ENCODE data around the gene GMDS.

The GMDS gene

DNA sequence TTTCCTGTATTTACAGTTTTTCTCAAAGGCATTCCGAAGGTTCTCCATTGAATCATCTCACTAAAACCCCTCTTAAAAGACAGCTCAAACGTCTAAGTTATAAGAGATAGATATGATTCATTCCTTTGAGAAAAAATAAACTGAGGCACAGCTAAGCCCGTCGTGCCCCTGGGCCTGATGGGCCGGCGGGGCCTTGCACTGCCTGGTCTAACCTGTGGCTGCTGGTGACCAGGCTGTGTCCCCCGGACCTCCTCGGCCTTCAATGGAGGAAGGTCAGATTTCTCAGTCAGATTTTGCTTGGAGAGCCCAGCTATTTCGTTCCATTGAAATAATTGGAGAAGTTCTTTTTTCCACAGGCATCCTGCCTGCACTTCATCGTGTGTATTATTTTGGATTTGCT lies 647.0 kb downstream of the GMDS start:
- DNase-seq (ENCODE audit: low read depth in 1 of 2, low spot score in 1 of 2) = no peak

DNA sequence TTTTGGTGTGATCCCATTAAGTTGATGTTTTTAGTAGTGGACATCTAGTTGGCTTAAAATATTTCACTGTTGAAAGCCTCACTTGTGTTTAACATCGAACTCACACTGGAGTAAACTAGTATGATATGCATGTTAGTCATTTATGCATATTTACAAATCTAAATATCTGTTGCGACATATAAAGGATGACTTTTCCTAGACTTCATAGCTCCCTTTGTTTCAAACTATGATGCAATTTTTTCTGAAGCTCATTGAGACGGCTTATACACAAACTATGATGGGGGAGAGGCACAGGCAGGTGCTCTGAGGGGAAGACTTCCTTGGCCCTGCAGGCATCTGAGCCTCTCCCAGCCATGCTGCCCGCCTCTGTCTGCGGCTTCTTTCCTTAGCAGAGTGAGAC lies 647.5 kb downstream of the GMDS start:
- no peak for DNase-seq (ENCODE audit: low read depth in 1 of 2, low spot score in 1 of 2)

DNA sequence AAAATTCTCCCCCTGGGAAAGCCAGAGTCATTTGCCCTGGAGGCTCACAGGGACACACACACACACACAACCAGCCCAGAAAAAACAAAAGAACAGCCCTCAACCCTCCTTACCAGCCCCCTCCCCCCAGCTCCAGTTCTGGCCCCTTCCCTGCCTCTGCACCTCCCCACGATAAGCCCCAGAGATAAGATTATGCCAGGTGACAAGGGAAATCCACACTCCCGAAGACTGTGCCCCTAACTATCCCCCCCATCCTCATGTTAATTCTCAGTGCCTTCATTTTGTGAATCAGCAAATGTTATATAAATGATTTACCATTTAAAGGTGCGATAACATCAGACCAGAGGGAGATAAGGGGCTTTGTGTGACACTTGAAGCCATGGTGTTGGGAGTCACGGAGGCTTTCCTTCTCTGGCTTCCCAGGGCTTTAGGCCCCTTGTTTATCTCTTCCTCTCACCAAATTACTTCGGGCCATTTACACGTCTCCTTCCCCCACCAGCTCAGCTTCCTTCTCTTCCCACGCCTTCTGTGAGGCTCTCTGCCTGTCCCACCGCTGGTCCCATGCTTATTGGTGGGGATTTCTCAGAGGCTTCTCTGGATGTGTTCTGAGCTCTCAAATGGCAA lies 648.2 kb downstream of the GMDS start:
- DNase-seq (ENCODE audit: low read depth in 1 of 2, low spot score in 1 of 2) = no peak

DNA sequence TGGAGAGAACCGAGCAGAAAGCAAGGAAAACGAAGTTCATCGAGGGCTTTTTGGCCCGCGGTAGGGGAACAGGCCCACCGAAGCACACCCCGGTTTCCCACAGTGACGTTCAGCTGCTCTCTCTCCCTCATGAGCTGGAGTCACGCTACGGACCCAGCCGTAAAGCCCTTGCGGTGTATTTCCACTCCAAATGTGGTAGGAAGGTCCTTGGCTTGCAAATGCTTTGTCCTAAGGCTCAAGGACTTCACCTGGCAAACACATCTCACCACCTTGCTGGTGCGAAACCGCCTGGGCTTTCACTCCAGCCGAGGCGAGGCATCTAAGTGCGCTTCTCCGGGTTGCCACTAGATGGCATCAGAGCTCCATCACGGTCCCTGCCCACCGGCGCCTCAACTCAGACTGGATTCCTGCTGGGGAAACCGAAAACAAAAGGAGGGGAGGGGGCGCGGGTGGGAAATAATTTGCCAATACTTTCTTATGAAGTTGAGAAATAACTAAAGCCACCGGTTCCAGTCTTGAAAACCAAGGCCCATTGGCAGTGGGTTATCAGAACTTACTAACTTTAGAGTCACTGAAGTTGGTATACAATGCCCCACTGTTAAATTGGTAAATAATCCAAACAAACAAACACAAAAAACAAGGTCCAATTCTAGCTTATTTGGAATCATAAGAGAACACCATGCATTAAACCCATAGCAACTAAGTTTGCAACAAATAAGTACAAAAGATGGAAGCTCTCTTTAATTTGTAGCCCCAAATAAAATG lies 649.1 kb downstream of the GMDS start:
- peak; percentile 55 to 64 for DNase-seq (ENCODE audit: low read depth in 1 of 2, low spot score in 1 of 2)

DNA sequence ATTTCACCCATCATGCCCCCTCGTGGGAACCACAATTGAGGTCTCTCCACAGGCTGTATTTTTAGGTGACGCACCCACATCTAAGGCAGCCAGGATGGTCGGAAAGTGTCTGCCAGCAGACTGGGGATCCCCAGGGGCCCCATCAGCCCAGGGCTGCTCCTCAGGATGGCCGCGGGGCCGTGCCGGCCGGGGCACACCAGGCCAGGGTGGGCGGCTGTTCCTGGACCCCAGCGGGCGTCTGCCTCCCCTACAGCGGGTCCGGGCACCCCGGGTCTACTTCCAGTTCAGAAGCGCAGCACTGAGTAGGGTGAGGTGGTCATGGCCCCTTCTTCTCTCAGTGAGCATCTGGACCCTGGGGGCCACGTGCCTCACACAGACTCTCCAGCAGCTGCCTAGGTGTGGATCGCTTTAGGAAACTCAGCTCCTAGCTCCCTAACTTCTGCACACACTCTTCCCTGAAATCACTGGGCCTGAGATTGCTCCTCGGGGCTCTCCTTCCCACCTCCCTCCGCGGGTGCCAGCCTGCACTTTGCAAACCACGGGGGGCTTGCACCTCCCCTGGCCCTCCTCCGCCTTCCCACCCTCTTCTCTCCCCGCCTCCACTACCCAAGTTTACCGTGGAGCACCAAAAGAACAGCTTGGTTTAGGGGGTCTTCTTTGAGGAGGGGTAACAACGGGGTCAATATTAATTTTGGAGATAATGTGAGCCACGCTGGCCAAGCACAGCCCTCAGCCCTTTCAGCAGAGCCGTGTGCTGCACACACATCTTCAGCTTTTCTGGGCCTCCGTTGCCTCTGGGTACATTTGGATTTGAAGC lies 649.9 kb downstream of the GMDS start:
- DNase-seq (ENCODE audit: low read depth in 1 of 2, low spot score in 1 of 2) = no peak

DNA sequence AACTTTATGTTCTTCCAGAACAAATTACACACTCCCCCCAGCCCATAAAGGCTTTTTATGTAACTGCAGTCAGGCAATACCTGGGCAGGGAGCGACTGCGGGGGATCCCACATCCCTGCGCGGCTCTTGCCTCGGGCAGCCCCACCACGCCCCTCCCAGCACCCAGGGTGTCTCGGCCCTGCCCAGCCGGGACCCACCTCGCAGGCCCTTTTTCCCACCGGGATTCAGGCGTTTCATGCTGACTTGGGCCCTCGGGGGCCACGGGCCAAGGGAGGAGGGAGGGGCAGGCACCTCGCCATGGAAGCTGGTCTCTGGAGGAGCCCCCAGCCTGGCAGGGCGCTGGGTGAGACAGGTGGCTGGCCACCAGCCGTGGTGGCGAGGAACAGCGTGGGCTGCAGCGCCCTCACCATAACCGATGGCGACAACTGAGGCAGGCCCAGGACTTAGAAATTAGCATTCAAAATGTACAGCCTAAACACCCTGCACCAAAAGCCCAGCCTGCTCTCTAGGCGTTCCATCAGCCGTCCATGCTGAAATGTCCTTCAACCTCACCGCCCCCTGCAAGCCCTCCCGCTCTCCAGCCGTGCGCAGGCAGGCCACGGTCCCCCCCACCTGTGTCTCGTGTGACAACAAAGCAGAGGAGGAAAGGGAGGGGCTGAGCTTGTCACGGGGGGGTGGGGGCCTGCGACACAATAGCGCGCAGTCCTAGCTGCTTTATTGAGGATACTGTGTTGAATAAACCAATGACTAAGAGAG lies 650.8 kb downstream of the GMDS start:
- DNase-seq (ENCODE audit: low read depth in 1 of 2, low spot score in 1 of 2) = no peak

DNA sequence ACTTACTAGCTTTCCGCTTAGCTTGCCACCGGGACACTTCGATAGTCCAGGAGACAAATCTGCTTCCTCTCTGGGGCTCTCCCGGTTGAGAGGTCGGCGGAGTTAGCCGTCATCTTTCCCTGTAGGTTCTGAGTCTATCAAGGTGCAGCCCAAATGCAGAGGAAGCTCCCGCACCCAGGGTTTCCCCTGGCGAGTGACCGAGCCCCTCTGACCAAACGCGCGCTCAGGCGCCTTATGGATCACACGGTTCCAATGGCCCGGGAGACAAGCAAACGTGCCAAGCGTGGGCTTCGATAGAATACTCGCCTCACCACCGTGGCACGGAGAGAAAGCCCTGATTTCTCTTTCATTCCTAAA lies 651.5 kb downstream of the GMDS start:
- no peak for DNase-seq (ENCODE audit: low read depth in 1 of 2, low spot score in 1 of 2)

DNA sequence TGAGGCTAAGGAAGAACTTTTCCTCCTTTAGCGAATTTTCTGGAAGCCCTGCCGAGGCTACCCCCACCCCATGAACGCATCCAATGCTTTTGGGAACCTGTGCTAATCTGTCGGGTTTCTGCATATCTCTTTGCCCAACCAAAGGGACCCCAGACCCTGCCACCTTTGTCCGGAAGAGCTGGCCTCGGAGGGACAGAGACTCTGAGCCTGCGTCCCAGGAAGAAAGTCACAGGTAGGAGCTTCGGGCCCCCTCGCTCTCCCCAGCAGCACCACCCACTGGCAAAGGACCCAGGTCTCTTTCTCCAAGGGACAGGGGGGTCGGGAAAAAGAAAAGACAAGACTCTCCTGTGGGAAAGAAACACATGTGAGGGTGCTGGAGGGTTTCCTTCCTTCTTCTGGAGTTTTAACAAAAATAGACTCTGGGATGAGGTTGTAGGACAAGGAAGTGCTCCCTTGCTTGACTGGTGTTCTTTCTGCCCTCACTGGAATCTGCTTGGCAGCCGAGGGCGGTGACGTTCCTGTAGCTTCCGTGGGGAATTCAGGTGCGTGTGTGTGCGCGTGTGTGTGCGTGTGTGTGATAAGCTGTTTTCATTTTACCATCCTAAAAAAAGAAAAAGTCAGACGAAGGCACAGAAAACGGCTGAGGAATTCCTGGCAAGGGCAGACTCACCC lies 652.0 kb downstream of the GMDS start:
- no peak for DNase-seq (ENCODE audit: low read depth in 1 of 2, low spot score in 1 of 2)

DNA sequence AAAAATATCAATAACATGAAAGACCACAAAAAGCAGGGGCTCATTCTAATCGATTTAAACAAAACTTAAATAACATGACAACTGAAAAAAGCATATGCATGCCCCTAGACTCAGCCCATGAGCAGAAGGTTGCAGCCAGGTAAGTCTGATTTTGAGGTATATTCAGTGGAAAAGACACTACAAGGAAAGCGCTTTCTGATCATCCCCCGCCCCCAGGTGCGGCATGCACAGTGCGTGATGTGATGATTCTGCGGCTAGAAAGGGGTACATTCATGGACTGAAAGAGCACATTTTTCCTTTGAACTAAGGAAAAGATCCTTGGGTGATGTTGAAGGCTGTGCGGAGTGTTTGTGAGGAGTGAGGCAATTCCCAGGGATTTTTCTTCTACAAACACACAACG lies 652.6 kb downstream of the GMDS start:
- no peak for DNase-seq (ENCODE audit: low read depth in 1 of 2, low spot score in 1 of 2)

DNA sequence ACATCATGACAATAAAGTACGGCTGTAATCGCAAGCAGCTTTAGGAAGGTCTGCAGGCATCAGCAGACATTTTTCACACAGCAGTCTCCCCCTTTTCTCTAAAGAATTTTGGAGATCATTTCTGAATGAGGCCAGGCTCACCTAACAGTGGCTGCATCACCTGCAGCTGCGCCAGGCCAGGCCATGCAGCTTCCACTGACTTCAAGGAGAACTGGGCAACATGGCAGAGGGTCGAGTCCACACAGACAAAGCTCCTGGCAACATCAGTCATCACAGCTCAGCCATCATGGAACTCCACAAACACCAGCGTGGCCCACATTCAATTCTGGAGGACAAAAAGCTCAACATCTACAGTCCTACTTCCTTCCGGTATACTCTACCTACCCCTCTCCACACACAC lies 653.5 kb downstream of the GMDS start:
- DNase-seq (ENCODE audit: low read depth in 1 of 2, low spot score in 1 of 2) = no peak

DNA sequence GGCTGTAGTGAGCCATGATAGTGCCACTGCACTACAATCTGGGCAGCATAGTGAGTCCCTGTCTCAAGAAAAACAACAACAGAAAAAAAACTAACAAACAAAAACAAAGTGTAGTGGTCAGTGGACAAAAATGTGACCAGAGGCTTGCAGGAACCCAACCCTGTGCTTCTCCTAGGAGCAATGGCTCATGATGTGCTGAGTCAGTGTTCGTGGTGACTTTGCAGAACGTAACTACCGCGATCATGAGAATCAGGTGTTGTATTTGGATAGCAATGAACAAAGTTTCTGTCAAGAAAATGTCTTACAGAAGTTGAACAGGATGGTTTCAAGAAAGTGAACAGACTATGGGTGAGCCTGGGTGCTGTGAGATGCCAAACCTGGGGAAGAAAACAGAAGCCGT lies 654.2 kb downstream of the GMDS start:
- DNase-seq (ENCODE audit: low read depth in 1 of 2, low spot score in 1 of 2) = no peak

DNA sequence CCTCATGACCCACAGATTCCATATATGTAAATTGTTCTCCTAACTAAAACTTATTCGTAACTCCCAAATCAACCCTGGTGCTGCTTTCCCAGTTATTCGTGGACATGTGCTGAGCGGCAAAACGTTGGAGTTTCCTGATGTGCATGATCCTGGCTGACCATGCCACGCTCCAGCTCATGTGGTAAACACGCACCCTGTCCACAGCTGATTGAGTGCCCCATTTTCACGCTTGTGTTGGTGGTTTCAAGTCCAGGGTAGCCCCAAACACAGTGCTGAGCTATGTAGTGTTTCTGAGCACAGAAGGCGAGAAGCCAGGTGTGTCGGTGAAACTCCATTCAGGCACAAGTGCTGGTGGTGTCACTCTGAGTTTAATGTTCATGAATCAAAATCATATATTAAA lies 654.8 kb downstream of the GMDS start:
- no peak for DNase-seq (ENCODE audit: low read depth in 1 of 2, low spot score in 1 of 2)

DNA sequence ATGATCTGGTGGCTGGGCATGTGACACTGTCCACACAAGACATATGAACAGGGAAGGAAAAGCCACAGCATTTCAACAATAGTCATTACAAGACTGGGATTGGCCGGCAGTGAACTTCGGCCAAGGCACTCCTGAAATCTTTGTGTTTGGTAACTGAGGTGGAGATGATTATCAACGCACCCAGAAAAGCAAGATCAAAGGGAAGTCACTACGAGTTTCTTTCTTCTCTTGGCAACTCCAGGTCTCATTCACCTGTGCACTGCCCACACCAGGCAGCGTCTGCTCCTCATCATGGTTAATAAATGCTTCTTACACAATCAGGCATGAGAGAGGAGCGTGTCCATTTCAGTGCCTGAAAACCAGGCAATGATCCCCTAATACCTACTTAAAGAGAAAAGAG lies 656.2 kb downstream of the GMDS start:
- no peak for DNase-seq (ENCODE audit: low read depth in 1 of 2, low spot score in 1 of 2)

DNA sequence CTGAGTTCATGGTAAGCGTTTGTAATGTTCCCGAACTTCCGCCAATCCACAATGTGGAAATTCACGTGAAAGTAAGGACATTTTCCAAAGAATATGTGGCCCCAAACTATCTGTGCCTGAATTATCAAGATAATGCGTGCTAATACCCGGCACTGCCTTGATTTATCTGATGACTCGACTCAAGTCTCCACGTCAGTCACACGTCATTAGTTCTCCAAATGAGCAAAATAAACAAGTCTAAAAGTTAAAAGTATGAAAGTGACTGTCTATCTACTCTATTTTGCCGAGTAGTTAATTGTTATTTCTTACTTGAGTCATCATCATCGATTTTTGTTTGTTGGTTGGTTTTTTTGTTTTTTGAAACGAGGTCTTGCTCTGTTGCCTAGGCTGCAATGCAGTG lies 657.4 kb downstream of the GMDS start:
- DNase-seq (ENCODE audit: low read depth in 1 of 2, low spot score in 1 of 2) = no peak

DNA sequence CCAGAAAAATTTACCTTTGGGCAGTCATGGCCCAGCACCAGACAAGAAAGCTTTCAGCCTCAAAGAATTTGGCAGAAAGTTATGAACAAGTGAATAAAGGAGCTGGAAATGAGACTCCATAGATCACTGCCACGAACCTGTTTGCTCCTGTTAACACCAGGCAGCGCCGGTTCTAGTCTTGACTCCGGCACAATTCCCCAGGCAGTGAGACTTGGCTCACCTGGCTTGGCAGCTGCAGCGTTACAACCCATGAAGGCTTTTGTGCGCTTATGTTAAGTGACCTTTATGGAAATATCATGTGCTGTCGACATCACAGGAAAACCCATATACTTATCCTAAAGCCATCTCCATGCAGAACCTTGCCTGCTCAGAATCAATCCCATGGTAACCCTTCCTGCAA lies 657.9 kb downstream of the GMDS start:
- no peak for DNase-seq (ENCODE audit: low read depth in 1 of 2, low spot score in 1 of 2)

DNA sequence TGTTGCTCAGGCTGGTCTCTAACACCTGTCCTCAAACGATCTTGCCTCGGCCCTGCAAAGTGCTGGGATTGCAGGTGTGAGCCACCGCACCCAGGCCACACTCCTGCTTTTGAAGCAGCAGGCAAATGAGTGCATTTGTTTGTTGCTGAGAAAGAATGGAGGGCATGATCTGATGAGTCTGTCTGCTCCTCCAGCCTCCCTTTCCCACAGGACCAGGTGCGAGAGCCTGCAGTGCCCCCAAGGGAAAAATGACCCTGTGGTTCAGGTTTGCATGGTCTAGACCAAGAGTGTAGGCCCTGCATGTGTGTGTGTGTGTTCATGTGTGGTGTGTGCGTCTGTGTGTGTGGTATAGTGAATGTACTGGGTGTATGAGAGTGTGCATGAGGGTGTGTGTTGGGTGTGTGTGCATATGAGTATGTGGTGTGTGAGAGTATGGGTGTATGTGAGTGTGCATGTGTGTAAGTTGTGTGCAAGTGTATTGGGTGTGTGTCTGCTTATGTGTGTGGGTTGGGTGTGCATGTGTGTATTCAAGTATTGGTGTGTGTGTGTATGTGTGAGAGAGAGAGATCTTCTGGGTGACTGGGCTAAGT lies 658.4 kb downstream of the GMDS start:
- no peak for DNase-seq (ENCODE audit: low read depth in 1 of 2, low spot score in 1 of 2)

DNA sequence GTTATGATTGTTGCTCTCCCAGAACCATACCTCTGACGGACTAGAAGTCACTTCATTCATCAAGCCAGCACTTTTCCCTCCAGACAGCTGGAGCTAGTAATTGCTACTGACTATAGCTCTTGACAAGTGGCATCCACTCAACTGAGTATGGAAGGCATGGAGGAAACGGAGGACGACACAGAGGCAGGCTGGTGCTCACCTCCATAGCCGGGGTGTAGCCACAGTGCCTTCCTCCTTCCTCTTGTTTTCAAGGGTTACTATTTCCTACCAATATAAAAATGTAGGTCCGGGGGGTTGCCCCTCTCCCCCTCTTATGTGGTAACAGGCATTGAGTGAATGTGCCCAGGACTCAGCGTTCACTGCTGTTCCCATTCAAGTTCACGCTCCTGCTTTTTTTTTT lies 659.1 kb downstream of the GMDS start:
- no peak for DNase-seq (ENCODE audit: low read depth in 1 of 2, low spot score in 1 of 2)

DNA sequence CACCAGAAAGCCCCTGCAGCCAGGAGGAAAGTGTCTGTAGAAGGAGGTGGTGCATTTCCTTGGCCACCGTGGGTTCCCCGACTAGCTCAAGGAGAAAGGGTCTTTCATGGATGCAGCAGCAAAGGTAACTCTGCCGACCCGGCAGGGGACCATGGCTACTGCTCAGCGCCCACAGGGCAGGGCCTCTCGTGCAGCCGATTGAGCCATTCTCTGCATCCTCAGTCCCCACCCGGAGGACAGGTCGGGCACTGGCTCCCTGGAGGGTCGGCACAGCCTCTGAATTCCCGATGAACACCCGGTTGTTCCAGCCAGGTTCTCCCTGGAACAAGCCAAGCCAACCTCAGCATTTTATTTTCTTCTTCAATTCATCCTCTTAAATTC lies 659.7 kb downstream of the GMDS start:
- no peak for DNase-seq (ENCODE audit: low read depth in 1 of 2, low spot score in 1 of 2)

DNA sequence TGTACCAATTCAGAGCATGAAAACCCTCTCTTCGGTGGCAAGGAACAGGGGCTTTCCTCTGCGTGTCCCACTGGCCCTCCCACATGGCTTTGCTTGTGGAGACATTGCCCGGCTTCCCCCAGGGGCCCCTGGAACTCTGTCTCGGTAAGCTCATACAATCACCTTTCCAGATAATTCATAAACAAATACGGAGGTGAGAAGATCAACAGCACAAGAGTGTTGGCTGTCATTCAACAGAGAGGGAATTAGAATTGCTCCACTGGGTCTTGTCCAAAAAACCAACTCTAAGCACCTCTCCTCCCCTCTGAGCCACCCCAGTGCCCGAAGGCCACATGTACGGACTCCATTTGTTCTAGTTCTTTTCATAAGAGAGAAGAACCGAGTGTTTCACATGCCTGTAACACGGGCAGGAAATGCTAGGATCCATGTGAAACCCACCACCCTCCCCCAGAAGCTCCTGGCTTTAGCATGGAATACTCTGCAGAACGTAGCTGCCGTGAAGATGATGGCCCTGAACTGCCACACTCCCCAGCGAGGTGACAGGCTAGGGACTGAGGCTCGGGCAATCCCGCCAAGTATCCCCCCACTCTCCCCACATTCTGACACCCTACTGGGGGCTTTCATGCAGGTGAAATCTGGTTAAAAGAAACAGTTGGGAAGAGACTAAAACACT lies 660.3 kb downstream of the GMDS start:
- no peak for DNase-seq (ENCODE audit: low read depth in 1 of 2, low spot score in 1 of 2)

DNA sequence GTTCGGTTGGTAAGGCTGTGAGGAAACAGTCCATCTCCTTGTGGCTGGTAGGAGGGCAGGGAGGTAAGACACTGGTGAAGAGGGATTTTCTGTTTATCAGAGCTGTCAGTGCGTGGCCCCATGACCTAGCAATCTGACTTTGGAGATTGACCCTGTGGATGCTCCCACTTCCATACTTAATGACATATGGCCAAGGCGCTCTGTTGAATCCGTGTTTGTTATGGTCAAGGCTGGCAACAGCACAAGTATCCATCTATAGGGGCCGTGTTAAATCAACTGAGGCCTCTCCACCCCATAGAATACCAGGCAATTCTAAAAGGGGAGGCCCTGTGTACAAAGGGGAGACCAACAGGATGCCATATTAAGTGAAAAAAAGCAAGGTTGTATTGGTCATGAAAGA lies 661.3 kb downstream of the GMDS start:
- DNase-seq (ENCODE audit: low read depth in 1 of 2, low spot score in 1 of 2) = no peak
